Osteocyte (in vitro differentiated cells): ENCODE measurements around the gene RAB31. TPM values are rescaled to one million over a fixed set of nuclear protein-coding genes. Genes with fewer than 3 reads are reported as not detected.

ENCODE experiments used
- DNase-seq: peaks from one replicate; pipeline ENCODE4 v3.0.0; 2021; ENCODE audit warnings: mixed read lengths; ENCODE audit not compliant: unreplicated experiment; ENCODE audit errors: extremely low spot score
- H3K27ac Mint-ChIP-seq: one replicate; pipeline ENCODE4 v1.8.0; 2021; ENCODE audit warnings: mild to moderate bottlenecking, mixed read lengths; ENCODE audit not compliant: unreplicated experiment
- H3K27me3 Mint-ChIP-seq: one replicate; pipeline ENCODE4 v1.8.0; 2021; ENCODE audit warnings: mixed read lengths; ENCODE audit not compliant: unreplicated experiment
- H3K36me3 Mint-ChIP-seq: one replicate; pipeline ENCODE4 v1.8.0; 2021; ENCODE audit warnings: mixed read lengths; ENCODE audit not compliant: unreplicated experiment
- H3K4me1 Mint-ChIP-seq: one replicate; pipeline ENCODE4 v1.8.0; 2021; ENCODE audit warnings: mixed read lengths; ENCODE audit not compliant: unreplicated experiment
- H3K4me3 Mint-ChIP-seq: one replicate; pipeline ENCODE4 v1.8.0; 2021; ENCODE audit warnings: mild to moderate bottlenecking, moderate library complexity, mixed read lengths; ENCODE audit not compliant: unreplicated experiment
- H3K9me3 Mint-ChIP-seq: one replicate; pipeline ENCODE4 v1.8.0; 2021; ENCODE audit warnings: mixed read lengths; ENCODE audit not compliant: unreplicated experiment
- CTCF ChIP-seq: fragments of 200-600 bp; sonication (generic); IDR thresholded peaks from 2 replicates; pipeline ENCODE4 v1.5.0; 2021; ENCODE audit warnings: antibody characterized with exemption, mild to moderate bottlenecking, moderate library complexity
- total RNA-seq: library from RNA; stranded (reverse); gene quantifications from 2 replicates; pipeline ENCODE4 v1.2.1, GENCODE V29; 2021

RAB31 gene
- total RNA-seq, 1 donor from 2014 or later = 90.8 TPM

DNA sequence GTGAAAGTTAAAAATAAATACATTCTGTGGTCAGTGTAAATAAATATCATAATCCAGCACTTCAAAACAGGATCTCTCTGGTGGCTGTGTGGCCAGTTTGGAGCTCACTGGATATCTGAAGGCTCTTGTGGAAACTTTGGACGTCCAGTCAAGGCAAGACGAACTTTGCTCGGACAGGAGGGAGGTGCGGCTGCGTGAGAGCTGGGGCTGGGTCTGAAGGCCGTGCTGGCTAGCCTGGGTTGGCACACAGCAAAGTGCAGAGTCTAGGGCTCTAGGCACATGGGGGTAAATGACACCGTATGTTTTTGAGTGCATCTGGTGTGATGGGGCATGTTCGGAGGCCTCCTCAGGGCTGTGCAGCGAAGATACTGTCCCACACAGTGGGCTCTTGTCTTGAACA lies 98.8 kb downstream of the RAB31 start:
- Mint-ChIP-seq H3K4me3 (no peak overlapping the region), H3K27ac (peak overlapping the region; percentile 93), H3K36me3 (peaks cover 6% of the 10 kb centered on the region), H3K27me3 (no peaks in the 10 kb centered on the region), H3K9me3 (no peaks in the 10 kb centered on the region), H3K4me1 (peaks cover 76% of the 10 kb centered on the region)
- no peak for DNase-seq
- TF ChIP-seq CTCF = no peak

DNA sequence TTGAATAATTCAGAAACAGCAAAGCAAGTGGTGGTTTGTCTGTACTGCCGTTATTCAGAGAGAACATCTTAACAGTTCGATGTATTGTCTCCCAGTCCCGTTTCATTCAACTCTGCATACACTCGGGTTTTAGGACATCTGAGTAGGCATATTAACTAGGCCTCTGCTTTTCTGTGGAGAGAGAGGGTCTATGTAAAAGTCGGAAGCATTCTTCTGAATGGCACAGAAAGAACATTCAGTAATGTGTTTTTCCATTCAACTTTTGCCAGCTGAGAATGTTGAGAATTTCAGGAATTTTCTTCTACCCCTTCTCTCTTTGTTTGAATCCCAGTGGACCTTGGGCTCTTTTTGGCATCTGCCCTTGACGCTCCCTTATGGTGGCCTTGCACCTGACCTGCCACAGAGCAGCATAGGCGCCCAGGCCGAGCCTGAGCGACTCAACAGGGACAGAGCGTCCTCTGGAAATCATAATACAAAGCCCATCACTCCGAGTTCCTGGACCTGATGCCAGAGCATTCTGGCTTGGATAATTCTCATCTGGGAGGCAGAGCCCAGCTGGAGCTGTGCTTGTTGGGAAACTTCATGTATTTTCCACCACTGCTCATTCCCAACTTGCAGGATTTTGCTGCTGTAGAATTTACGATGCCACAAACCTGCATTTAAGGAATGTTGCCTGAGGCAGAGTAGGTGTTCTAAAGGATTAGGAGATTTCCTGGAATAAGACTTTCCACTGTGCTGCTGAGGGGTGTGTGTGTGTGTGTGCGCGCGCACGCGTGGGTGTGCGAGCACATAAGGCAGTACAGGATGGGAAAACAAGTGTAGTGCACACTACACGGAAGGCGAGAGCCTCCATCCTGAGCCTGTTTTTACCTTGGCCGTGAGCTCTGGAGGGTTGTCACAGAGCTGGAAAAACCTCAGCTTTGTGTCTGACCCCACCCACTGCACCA lies 100.5 kb downstream of the RAB31 start:
- DNase-seq = no peak
- H3K4me3 Mint-ChIP-seq = peak overlapping the region; percentile 42
- no peaks in the 10 kb centered on the region for H3K27me3 Mint-ChIP-seq
- peaks cover 6% of the 10 kb centered on the region for H3K36me3 Mint-ChIP-seq
- no peaks in the 10 kb centered on the region for H3K9me3 Mint-ChIP-seq
- TF ChIP-seq CTCF = no peak
- peaks cover 72% of the 10 kb centered on the region for H3K4me1 Mint-ChIP-seq
- peak overlapping the region; percentile 93 for H3K27ac Mint-ChIP-seq

DNA sequence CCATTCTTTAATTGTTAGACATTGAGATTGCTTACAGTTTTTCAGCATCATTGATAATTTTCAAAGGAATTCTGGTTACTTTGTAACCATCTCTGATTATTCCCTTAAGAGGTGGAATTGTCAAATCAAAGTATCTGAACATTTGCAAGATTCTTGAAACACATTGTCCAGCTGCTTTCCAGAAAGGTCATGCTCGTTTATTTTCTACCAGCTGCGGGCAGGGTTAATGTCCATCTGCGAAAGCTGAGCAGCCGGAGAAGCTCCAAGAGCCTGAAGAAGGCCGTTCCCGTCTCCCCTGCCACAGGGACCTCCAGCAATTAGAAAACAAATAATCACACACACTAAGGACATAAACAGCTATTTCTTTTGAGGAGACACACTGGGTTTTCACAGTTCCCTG lies 101.6 kb downstream of the RAB31 start:
- Mint-ChIP-seq H3K27ac (peak overlapping the region; percentile 93), H3K36me3 (peaks cover 4% of the 10 kb centered on the region)
- DNase-seq = no peak

DNA sequence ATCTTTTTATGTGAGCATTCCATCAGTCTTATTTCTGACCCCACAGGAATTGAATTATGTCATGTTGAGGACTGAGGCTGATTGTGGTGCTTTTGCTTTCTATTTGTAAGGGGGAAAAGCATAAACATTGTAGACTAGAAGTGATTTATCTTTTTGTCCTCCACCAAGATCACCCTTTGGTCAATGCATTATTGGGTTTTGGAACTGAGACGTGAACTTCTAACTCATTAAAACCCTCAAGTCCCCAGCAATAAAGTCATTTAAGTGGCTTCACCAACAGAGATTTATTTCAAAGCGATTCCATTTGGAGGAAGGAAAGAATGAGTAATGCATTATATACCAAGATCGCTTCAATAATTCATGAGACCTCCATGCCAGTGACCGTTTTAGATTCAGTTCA lies 102.2 kb downstream of the RAB31 start:
- Mint-ChIP-seq H3K9me3 (no peaks in the 10 kb centered on the region), H3K27ac (peak overlapping the region; percentile 34), H3K27me3 (no peaks in the 10 kb centered on the region), H3K4me3 (no peak overlapping the region), H3K36me3 (no peaks in the 10 kb centered on the region), H3K4me1 (peaks cover 71% of the 10 kb centered on the region)
- no peak for TF ChIP-seq CTCF
- no peak for DNase-seq

More for the DNA sequence above, 101.6 kb downstream of the RAB31 start:
- TF ChIP-seq CTCF = no peak
- Mint-ChIP-seq H3K4me1 (peaks cover 71% of the 10 kb centered on the region), H3K4me3 (no peak overlapping the region), H3K27me3 (no peaks in the 10 kb centered on the region), H3K9me3 (no peaks in the 10 kb centered on the region)

- peaks cover 2% of the 10 kb centered on the region for H3K36me3 Mint-ChIP-seq
- no peak overlapping the region for H3K27ac Mint-ChIP-seq
- DNase-seq = no peak
- H3K4me1 Mint-ChIP-seq = peaks cover 69% of the 10 kb centered on the region
- no peaks in the 10 kb centered on the region for H3K9me3 Mint-ChIP-seq
- no peak overlapping the region for H3K4me3 Mint-ChIP-seq
- H3K27me3 Mint-ChIP-seq = no peaks in the 10 kb centered on the region
- no peak for TF ChIP-seq CTCF
These were observed 103.0 kb downstream of the RAB31 start for GRCh38 chr18:9810994-9811705.
